Right lobe of liver (tissue), 4 donors: ENCODE measurements around the gene MED26.

Experiments used
- CTCF ChIP-seq, 4 donors: fragments of 200-600 bp in 3 of 4; fragments of 450-650 bp in 1 of 4; IDR thresholded peaks; one replicate each; pipeline versions ENCODE4 v1.5.1 to v1.8.0; 2016 to 2022; ENCODE audit warnings: antibody characterized with exemption in 4 of 4, mild to moderate bottlenecking in 2 of 4
- POLR2A ChIP-seq: fragments of 450-650 bp; IDR thresholded peaks from one replicate; pipeline ENCODE4 v1.6.1; 2017; ENCODE audit warnings: antibody characterized with exemption, mild to moderate bottlenecking
- donor health status: DM: no; HTN: no; CAD: no.
- donor health status: DM: no; HTN: no; CAD: no.
- donor health status: DM: no; HTN: yes; CAD: no.

- TF ChIP-seq CTCF (IDR thresholded peaks at IDR 0.05) (no peak), POLR2A (no peak)
Measured at GRCh38 chr19:16530540-16531379, 97.2 kb downstream of the MED26 start.
